ENCODE measurements around the gene PCSK7.
"Not testable (repeated sequence)": the region's sequence is repeated elsewhere in the genome, so short reads cannot be mapped to it uniquely, and the experiment has no call there.

Gene PCSK7

GRCh38 chr11:117214404-117215110 lies 17.3 kb downstream of the PCSK7 start:
- TF ChIP-seq CTCF (IDR thresholded peaks at IDR 0.05): no peak
- Histone ChIP-seq H3K27me3 (no peaks in the 10 kb centered on the region), H3K4me3 (ENCODE audit: low read depth in 1 of 2, low read length in 1 of 2) (no peak overlapping the region), H3K9me3 (no peaks in the 10 kb centered on the region), H3K4me1 (ENCODE audit: control insufficient read depth in 1 of 2, insufficient read depth in 1 of 2, low read depth in 1 of 2, low read length in 1 of 2) (no peaks in the 10 kb centered on the region), H3K27ac (no peak overlapping the region), H3K36me3 (peaks cover 74% of the 10 kb centered on the region)

- Histone ChIP-seq H3K27me3 (no peaks in the 10 kb centered on the region), H3K36me3 (peaks cover 57% of the 10 kb centered on the region), H3K27ac (no peak overlapping the region), H3K4me1 (ENCODE audit: control insufficient read depth in 1 of 2, insufficient read depth in 1 of 2, low read depth in 1 of 2, low read length in 1 of 2) (no peaks in the 10 kb centered on the region), H3K4me3 (ENCODE audit: low read depth in 1 of 2, low read length in 1 of 2) (no peak overlapping the region), H3K9me3 (no peaks in the 10 kb centered on the region)
- TF ChIP-seq CTCF (IDR thresholded peaks at IDR 0.05): no peak
These were observed 19.0 kb downstream of the PCSK7 start for GRCh38 chr11:117212697-117213355.

- H3K4me3 ChIP-seq (ENCODE audit: low read depth in 1 of 2, low read length in 1 of 2): no peak overlapping the region
- no peaks in the 10 kb centered on the region for H3K9me3 ChIP-seq
- H3K27me3 ChIP-seq: no peaks in the 10 kb centered on the region
- no peaks in the 10 kb centered on the region for H3K4me1 ChIP-seq (ENCODE audit: control insufficient read depth in 1 of 2, insufficient read depth in 1 of 2, low read depth in 1 of 2, low read length in 1 of 2)
- no peak for TF ChIP-seq CTCF (IDR thresholded peaks at IDR 0.05)
- peaks cover 43% of the 10 kb centered on the region for H3K36me3 ChIP-seq
- no peak overlapping the region for H3K27ac ChIP-seq
These were observed 21.3 kb downstream of the PCSK7 start for GRCh38 chr11:117210620-117211019.

GRCh38 chr11:117209351-117210125 lies 22.3 kb downstream of the PCSK7 start:
- peaks cover 47% of the 10 kb centered on the region for H3K36me3 ChIP-seq

GRCh38 chr11:117208710-117209109 lies 23.2 kb downstream of the PCSK7 start:
- H3K4me3 ChIP-seq (ENCODE audit: low read depth in 1 of 2, low read length in 1 of 2); H3K27ac ChIP-seq; H3K9me3 ChIP-seq; H3K4me1 ChIP-seq (ENCODE audit: control insufficient read depth in 1 of 2, insufficient read depth in 1 of 2, low read depth in 1 of 2, low read length in 1 of 2); H3K27me3 ChIP-seq: not testable (repeated sequence)
- H3K36me3 ChIP-seq: peaks cover 49% of the 10 kb centered on the region

More at GRCh38 chr11:117209351-117210125, 22.3 kb downstream of the PCSK7 start:
- H3K27me3 ChIP-seq; H3K9me3 ChIP-seq; H3K27ac ChIP-seq; H3K4me1 ChIP-seq (ENCODE audit: control insufficient read depth in 1 of 2, insufficient read depth in 1 of 2, low read depth in 1 of 2, low read length in 1 of 2); H3K4me3 ChIP-seq (ENCODE audit: low read depth in 1 of 2, low read length in 1 of 2): not testable (repeated sequence)

- not testable (repeated sequence) for H3K27me3 ChIP-seq; H3K9me3 ChIP-seq; H3K4me3 ChIP-seq (ENCODE audit: low read depth in 1 of 2, low read length in 1 of 2); H3K27ac ChIP-seq; H3K4me1 ChIP-seq (ENCODE audit: control insufficient read depth in 1 of 2, insufficient read depth in 1 of 2, low read depth in 1 of 2, low read length in 1 of 2)
- H3K36me3 ChIP-seq: peaks cover 48% of the 10 kb centered on the region
These were observed 24.4 kb downstream of the PCSK7 start for GRCh38 chr11:117207481-117207880.

GRCh38 chr11:117206859-117207258 lies 25.0 kb downstream of the PCSK7 start:
- peaks cover 48% of the 10 kb centered on the region for H3K36me3 ChIP-seq
- not testable (repeated sequence) for H3K4me3 ChIP-seq (ENCODE audit: low read depth in 1 of 2, low read length in 1 of 2)

GRCh38 chr11:117206111-117206510 lies 25.8 kb downstream of the PCSK7 start:
- H3K4me3 ChIP-seq (ENCODE audit: low read depth in 1 of 2, low read length in 1 of 2); H3K4me1 ChIP-seq (ENCODE audit: control insufficient read depth in 1 of 2, insufficient read depth in 1 of 2, low read depth in 1 of 2, low read length in 1 of 2); H3K9me3 ChIP-seq; H3K27me3 ChIP-seq; H3K27ac ChIP-seq: not testable (repeated sequence)
- peaks cover 42% of the 10 kb centered on the region for H3K36me3 ChIP-seq

More at GRCh38 chr11:117206859-117207258, 25.0 kb downstream of the PCSK7 start:
- H3K27me3 ChIP-seq; H3K4me1 ChIP-seq (ENCODE audit: control insufficient read depth in 1 of 2, insufficient read depth in 1 of 2, low read depth in 1 of 2, low read length in 1 of 2); H3K9me3 ChIP-seq; H3K27ac ChIP-seq: not testable (repeated sequence)

All from neutrophil (primary cell).